ENCODE data around the gene SEBOX.

SEBOX gene

GRCh38 chr17:28391401-28391800, 26.4 kb upstream of the SEBOX start:
- DNase-seq, result no peak

GRCh38 chr17:28390984-28391383, 26.0 kb upstream of the SEBOX start:
- no peak for DNase-seq

DNA sequence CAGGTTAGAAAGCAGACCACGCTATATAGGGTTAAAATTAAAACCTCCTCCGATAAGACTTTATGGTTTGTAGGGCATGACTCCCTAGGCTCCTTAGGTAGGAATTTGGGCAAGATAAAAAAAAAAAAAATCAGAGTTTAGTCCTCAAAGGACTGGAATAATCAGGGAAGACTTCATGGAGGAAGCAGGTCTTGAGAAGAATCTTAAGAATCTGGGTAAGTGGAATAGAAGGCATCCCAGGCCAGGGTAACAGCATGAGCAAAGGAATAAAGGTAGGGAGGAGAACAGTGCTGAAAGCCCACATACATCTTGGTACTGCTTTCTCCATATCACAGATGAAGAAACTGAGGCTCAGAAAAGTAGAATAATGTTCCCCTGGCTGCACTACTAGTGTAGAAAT, 25.6 kb upstream of the SEBOX start:
- DNase-seq, result no peak

DNA sequence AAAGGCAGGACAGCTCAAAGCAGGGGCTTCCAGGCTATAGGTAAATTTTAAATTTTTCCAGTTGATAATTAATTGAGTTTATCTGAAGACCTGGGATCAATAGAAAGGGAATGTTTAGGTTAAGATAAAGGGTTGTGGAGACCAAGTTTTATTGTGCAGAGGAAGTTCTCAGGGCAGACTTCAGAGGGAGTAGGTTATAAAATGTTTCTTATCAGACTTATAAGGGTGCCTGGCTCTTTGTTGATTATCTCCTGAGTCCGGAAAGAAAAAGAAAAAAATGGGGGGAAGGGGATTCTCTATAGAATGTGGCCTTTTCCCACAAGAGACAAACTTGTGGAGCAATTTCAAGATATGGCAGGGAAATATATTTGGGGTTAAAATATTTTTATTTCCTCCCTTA, 25.1 kb upstream of the SEBOX start:
- DNase-seq, result no peak

DNA sequence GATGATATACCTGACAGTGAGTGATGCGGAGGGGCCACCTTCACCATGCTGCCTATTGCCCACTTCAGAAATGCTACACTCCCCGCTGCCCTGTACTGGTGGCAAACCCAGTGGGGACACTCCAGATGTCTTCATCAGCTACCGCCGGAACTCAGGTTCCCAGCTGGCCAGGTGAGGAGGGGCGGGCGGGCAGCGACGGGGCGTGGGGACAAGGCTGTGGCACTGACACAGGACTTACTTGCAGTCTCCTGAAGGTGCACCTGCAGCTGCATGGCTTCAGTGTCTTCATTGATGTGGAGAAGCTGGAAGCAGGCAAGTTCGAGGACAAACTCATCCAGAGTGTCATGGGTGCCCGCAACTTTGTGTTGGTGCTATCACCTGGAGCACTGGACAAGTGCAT, 23.1 kb upstream of the SEBOX start:
- no peak for DNase-seq

- no peak for DNase-seq
These were observed 21.4 kb upstream of the SEBOX start for GRCh38 chr17:28386391-28386790.

DNA sequence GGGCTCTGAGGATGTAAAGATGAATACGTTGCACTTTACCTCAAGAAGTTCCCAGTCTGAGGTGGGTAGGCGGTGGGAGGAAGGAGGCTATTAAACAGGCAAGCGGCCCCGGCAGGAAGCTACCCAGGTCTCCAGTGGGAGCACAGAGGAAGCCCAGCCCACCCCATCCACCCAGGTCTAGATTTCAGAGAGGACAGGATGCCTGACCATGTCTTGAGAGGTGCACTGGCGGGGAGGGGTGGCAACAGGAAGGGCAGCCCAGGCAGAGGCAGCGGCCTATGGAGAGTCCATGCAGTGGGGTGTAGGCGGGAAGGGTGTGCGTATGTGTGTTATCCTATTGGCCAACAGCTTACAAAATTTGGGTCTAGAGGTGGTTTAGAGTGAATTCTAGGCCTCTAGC, 20.4 kb upstream of the SEBOX start:
- no peak for DNase-seq

GRCh38 chr17:28385037-28385400, 20.0 kb upstream of the SEBOX start:
- no peak for DNase-seq

- peak; percentile 42 for DNase-seq
These were observed 19.5 kb upstream of the SEBOX start for GRCh38 chr17:28384281-28385036.

DNA sequence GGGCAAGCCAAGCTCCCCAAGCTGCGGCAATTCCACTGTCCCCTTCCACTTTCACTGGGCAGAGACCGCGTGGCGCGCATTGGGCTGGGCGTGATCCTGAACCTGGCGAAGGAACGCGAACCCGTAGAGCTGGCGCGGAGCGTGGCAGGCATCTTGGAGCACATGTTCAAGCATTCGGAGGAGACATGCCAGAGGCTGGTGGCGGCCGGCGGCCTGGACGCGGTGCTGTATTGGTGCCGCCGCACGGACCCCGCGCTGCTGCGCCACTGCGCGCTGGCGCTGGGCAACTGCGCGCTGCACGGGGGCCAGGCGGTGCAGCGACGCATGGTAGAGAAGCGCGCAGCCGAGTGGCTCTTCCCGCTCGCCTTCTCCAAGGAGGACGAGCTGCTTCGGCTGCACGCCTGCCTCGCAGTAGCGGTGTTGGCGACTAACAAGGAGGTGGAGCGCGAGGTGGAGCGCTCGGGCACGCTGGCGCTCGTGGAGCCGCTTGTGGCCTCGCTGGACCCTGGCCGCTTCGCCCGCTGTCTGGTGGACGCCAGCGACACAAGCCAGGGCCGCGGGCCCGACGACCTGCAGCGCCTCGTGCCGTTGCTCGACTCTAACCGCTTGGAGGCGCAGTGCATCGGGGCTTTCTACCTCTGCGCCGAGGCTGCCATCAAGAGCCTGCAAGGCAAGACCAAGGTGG, 16.3 kb upstream of the SEBOX start:
- DNase-seq, result no peak

- no peak for DNase-seq
These were observed 15.1 kb upstream of the SEBOX start for GRCh38 chr17:28379814-28380801.

GRCh38 chr17:28372945-28373274, 7.9 kb upstream of the SEBOX start:
- no peak for DNase-seq

DNA sequence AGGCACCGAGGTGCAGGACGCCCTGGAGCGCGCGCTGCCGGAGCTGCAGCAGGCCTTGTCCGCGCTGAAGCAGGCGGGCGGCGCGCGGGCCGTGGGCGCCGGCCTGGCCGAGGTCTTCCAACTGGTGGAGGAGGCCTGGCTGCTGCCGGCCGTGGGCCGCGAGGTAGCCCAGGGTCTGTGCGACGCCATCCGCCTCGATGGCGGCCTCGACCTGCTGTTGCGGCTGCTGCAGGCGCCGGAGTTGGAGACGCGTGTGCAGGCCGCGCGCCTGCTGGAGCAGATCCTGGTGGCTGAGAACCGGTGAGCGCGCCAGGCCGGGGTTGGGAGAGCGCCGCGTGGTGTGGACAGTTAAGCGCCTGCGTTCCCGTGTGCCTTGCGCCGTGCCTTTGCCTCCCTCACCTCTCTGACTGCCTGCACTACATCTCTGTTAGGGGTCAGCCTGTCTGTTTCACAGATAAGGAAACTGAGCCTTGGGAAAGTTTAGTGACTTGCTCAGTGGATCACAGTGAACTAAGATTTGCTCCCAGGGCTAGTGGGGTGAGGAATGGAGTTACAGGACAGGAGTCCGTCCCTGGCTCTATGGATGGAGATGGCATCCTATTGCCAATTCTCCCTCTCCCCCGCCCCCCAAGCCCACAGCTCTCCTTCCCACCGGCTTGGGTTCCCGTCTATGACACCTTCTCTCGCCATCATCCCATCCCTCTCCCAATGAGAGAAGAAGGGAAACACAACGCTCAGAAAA, 7.4 kb upstream of the SEBOX start:
- DNase-seq, result no peak

- DNase-seq, result peak; percentile 61
These were observed 6.5 kb upstream of the SEBOX start, which contains the start of gene SARM1 for GRCh38 chr17:28371245-28372202. TSS of gene SARM1 (plus strand) at chr17:28371694. CDS start at chr17:28372033, 339 bp downstream.

DNA sequence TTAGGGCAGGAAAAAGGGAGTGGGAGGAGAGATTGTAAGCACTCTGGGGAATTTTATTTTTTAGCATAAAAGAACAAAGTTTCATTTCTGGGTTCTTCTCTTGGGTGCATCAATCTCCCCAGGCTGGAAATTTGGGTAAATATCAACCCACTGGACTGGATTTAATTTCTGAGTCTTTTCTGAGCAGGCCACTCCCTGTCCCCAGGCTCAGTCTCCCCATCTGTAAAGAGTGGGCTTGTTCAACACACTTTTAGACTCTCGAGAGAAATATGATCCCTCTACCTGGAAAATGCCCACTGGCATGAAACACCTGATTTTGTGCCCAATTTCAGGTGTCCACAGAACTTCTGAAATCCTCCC, 5.7 kb upstream of the SEBOX start:
- no peak for DNase-seq

DNA sequence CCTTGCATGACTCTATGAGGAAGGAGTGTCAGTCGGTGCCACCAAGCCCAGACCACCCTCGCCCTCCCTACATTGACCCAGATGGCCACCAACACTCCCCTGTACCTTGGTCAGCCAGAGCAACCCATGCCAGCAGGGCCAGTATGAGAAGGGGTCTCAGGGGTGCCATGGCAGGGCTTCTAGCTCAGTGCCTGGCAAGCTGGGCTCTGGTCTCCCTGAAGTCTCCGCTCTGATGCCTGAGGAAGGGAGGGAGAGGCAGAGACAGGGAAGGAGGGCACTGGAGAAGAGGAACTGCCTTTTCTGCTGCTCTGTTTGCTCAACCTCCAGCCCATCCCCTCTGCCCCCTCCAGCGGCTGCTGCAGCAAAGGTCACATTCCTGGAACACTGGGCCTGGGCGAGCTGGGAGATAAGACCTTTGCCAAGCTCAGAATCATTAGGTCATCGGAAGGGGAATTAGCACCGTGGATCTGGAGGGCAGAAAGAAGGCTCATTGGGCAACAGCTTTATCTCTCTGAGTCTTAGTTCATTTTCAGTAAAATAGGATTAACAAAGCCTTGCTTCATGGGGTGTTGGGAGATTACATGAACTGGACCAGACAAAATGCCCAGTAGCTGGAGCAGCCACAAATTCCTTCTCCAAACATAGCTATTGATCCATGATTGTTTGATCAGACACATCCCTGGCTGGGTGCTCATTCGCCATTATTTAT, 5.2 kb upstream of the SEBOX start, which contains the start of gene VTN:
Gene VTN, minus strand, starts transcription at position 273 of the 709 bp plus-strand sequence. Its CDS starts 104 bp downstream, at position 169.
- no peak for DNase-seq

GRCh38 chr17:28369684-28370034, 4.7 kb upstream of the SEBOX start:
- DNase-seq, result no peak

DNA sequence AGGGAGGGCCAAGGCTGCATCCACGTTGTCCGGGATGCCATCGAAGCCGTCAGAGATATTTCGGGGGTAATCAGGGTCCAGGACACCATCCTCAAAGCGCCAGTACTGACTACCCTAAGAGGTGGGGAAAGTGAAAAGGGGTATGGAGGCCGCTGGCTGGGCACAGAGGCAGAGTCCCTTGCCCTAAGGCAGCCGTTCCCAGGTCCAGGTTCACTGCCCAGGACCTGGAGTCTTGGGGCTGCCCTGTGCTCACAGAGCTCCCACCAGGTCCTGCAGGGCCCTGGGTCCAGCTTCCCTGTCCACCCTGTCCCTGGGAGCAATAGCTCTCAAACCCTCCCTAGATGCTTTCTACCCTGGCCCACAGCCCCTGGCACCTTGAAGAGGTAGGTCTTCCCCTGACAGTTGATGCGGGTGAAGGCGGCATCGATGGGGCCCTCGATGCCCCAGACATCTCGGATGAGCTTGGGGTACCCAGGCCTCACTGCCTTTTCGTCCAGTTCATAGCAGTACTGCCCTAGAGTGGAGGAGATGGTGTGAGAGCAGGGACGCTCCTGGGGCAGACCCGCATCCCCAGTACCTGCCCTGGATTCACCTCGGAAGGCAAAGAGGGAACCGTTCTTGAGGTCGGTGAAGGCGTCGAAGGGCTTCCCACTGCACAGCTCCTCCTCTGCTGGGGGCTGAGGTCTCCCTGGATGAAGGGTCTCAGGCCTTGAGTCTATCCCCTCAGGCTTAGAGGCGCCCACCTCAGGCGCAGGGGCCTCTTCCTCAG, 4.1 kb upstream of the SEBOX start:
- no peak for DNase-seq

- DNase-seq, result no peak
These were observed 3.4 kb upstream of the SEBOX start for GRCh38 chr17:28368306-28368831.
